Upper lobe of left lung (tissue), 6 donors: ENCODE measurements around the gene TBX6. TPM values are rescaled to one million over a fixed set of nuclear protein-coding genes. Genes with fewer than 3 reads are reported as not detected.

ENCODE experiments used
- ATAC-seq, 2 donors: fragments of 200-7000 bp; cut with Tn5 transposase; one replicate each; pipeline ENCODE4 v1.9.1; 2022; ENCODE audit warnings: mild to moderate bottlenecking in 2 of 2, moderate library complexity in 2 of 2; ENCODE audit not compliant: low FRiP score in 2 of 2
- DNase-seq, 2 donors: peaks; one replicate each; pipeline ENCODE4 v3.0.0-alpha.2; 2019 to 2020
- H3K27ac ChIP-seq, 4 donors: fragments of 200-600 bp; sonication (generic); one replicate each; pipeline ENCODE4 v1.5.1; 2016 to 2019
- H3K27me3 ChIP-seq, 4 donors: fragments of 200-600 bp; sonication (generic); one replicate each; pipeline ENCODE4 v1.5.1; 2017 to 2019
- H3K36me3 ChIP-seq, 4 donors: fragments of 200-600 bp; sonication (generic); one replicate each; pipeline ENCODE4 v1.5.1; 2016 to 2019
- H3K4me1 ChIP-seq, 4 donors: fragments of 200-600 bp; sonication (generic); one replicate each; pipeline ENCODE4 v1.5.1; 2018 to 2019
- H3K4me3 ChIP-seq, 4 donors: fragments of 200-600 bp; sonication (generic); one replicate each; pipeline ENCODE4 v1.5.1; 2017 to 2019; ENCODE audit warnings: mild to moderate bottlenecking in 2 of 4, moderate library complexity in 1 of 4
- H3K9me3 ChIP-seq, 4 donors: fragments of 200-600 bp; sonication (generic); one replicate each; pipeline ENCODE4 v1.5.1; 2018 to 2019
- EP300 ChIP-seq, 4 donors: sonication (generic); formaldehyde crosslinking; IDR thresholded peaks; one replicate each; pipeline ENCODE4 v1.5.1; 2017; ENCODE audit warnings: antibody characterized with exemption in 4 of 4, control low read depth in 2 of 4
- POLR2A ChIP-seq, 4 donors: fragments of 450-650 bp; IDR thresholded peaks; one replicate each; pipeline ENCODE4 v1.5.1; 2016 to 2017; ENCODE audit warnings: antibody characterized with exemption in 4 of 4, mild to moderate bottlenecking in 2 of 4
- POLR2AphosphoS5 ChIP-seq, 2 donors: sonication (generic); formaldehyde crosslinking; IDR thresholded peaks; one replicate each; pipeline ENCODE4 v1.5.1; 2017; ENCODE audit warnings: antibody characterized with exemption in 2 of 2
- WGBS, 2 donors: methylation state at CpG; one replicate each; pipeline ENCODE4 v1.1.5; 2017 to 2018; 5-methylcytosine and 5-hydroxymethylcytosine counted together
- total RNA-seq, 6 donors: library from RNA; depleted of rRNA in 4 of 6; stranded (reverse); fragments of >200 nt in 4 of 6; gene quantifications; one replicate each; pipeline versions ENCODE4 v1.1.0 to v1.2.1, GENCODE V29; 2016 to 2021
- TF ChIP-seq, protein P1 (sequence below), 6 experiments: fragments of 450-650 bp in 4 of 6; fragments of 200-600 bp in 2 of 6; sonication (generic) in 2 of 6; IDR thresholded peaks; one replicate each; pipeline ENCODE4 v1.5.1; 2016 to 2019; ENCODE audit warnings: antibody characterized with exemption in 6 of 6
- donor health status: DM: no; HTN: no; CAD: no; lungs with moderate emphysema.
- donor health status: DM: no; HTN: yes; CAD: no; lungs with severe emphysema.

TBX6 gene
- total RNA-seq, 6 donors from 2014 or later: 0.69 to 9.4 (median 1.4) TPM

DNA sequence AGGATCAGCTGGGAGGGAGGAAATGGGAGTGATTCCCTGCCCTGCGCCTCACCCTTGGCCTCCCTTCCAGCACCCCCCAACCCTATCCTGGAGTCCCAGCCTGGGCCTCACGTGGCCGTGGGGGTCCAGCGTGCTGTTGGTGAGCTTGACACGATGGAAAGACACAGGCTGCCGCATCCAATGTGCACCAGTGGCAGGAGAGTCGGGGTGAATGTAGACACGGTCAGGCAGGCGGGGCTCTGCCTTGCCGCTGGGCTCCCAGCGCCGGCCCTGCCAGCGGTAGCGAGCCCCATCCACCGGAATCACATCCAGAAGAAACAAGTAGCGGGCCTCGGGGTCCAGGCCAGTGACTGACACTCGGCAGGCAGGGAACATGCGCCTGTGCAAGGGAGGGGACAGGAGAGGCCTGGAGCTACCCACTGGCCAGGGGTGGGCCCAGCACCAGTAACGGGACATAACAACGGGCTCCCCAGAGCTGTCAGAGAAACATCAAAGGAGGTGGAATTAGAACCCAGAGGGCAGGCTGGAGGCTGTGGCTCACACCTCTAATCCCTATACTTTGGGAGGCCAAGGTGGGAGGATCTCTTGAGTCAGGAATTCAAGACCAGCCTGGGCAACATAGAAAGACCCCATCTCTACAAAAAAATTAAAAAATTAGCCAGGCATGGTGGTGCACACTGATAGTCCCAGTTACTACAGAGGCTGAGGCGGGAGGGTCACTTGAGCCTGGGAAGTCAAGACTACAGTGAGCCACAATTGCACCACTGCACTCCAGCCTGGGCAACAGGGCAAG, 2.7 kb downstream of the TBX6 start:
- H3K36me3 ChIP-seq: peaks cover 0 to 25% (median 17%) of the 10 kb centered on the region in 4 donors
- H3K9me3 ChIP-seq: no peaks in the 10 kb centered on the region
- no peak overlapping the region for H3K27ac ChIP-seq
- DNase-seq: peak; percentile 20 to 46
- TF ChIP-seq POLR2A (IDR thresholded peaks at IDR 0.05): no peak
- TF ChIP-seq POLR2AphosphoS5 (IDR thresholded peaks at IDR 0.05): no peak
- TF ChIP-seq, protein P1, sequence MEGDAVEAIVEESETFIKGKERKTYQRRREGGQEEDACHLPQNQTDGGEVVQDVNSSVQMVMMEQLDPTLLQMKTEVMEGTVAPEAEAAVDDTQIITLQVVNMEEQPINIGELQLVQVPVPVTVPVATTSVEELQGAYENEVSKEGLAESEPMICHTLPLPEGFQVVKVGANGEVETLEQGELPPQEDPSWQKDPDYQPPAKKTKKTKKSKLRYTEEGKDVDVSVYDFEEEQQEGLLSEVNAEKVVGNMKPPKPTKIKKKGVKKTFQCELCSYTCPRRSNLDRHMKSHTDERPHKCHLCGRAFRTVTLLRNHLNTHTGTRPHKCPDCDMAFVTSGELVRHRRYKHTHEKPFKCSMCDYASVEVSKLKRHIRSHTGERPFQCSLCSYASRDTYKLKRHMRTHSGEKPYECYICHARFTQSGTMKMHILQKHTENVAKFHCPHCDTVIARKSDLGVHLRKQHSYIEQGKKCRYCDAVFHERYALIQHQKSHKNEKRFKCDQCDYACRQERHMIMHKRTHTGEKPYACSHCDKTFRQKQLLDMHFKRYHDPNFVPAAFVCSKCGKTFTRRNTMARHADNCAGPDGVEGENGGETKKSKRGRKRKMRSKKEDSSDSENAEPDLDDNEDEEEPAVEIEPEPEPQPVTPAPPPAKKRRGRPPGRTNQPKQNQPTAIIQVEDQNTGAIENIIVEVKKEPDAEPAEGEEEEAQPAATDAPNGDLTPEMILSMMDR (IDR thresholded peaks at IDR 0.05): no peak
- no peak for TF ChIP-seq EP300 (IDR thresholded peaks at IDR 0.05)
- H3K4me3 ChIP-seq: no peak overlapping the region
- no peak for ATAC-seq
- peaks cover 25 to 39% (median 28%) of the 10 kb centered on the region in 4 donors for H3K4me1 ChIP-seq
- no peaks in the 10 kb centered on the region for H3K27me3 ChIP-seq
- WGBS, 2 donors: 89% methylated on average over 15 to 19 of the region's 22 CpGs

DNA sequence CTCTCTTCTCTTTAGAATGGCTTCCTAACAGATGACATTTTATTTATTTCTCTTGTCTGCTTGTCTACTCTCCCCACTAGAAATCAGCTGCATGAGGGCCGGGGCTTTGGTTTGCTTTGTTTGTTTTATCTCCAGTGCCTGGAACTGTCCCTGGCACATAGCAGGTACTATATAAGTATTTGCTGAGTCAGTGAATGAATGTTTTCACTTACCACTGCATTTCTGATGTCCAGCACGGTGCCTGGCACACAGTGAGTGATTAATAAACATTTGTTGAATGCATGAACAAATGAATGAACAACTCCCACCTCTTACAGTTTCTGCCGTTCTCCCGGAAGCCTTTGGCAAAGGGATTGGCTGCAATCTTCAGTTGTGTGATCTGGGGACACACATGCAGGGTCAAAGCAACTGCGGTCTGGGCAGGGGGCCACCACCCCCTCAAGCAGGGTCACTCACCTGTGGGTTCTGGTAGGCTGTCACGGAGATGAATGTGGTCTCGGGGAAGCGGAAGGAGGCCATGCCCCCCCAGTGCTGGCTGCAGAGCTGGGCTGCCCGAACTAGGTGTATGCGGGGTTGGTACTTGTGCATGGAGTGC, 3.4 kb downstream of the TBX6 start:
- H3K4me3 ChIP-seq: no peak overlapping the region
- DNase-seq: no peak
- no peaks in the 10 kb centered on the region for H3K9me3 ChIP-seq
- H3K4me1 ChIP-seq: peaks cover 20 to 32% (median 25%) of the 10 kb centered on the region in 4 donors
- peaks cover 0 to 25% (median 22%) of the 10 kb centered on the region in 4 donors for H3K36me3 ChIP-seq
- no peaks in the 10 kb centered on the region for H3K27me3 ChIP-seq
- 73 to 83% methylated on average over 10 of the region's 10 CpGs for WGBS, 2 donors
- ATAC-seq: no peak
- no peak overlapping the region for H3K27ac ChIP-seq
- TF ChIP-seq EP300 (IDR thresholded peaks at IDR 0.05) (no peak), POLR2AphosphoS5 (IDR thresholded peaks at IDR 0.05) (no peak), POLR2A (IDR thresholded peaks at IDR 0.05) (no peak)
- TF ChIP-seq, protein P1 (IDR thresholded peaks at IDR 0.05): no peak

DNA sequence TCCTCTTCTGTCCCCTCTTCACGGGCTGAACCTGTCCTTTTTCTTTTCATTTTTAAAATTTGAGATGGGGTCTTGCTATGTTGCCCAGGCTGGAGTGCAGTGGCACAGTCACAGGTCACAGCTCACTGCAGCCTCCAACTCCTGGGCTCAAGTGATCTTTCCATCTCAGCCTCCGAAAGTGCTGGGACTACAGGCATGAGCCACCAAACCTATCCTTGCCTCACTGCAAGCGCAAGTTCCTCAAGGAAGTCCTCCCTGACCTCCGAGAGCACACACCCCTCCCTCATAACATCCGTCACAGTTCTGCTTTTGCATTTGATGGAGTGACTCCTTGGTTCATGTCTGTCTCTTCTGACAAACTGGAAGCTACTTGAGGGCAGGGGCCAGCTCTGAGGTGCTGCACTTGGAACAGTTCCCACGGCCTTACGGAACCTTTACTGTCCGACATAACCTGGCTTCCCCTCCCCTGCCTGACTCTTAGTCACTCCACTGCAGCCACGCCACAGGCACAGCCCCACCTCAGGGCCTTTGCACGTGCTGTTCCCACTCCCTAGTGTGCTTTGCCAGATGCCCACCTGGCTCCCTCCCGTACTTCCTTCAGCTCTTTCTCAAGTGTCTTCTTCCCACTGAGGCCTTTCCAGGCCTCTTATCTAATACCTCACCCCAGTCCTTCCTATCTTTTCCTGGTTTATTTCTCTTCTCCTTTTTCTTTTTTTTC, 4.4 kb downstream of the TBX6 start:
- peak overlapping the region in 2 of 4 donors; percentile 56 to 58 for H3K27ac ChIP-seq
- ATAC-seq: no peak
- no peak overlapping the region for H3K4me3 ChIP-seq
- peaks cover 10 to 22% (median 15%) of the 10 kb centered on the region in 4 donors for H3K4me1 ChIP-seq
- 87 to 90% methylated on average over 11 of the region's 11 CpGs for WGBS, 2 donors
- H3K9me3 ChIP-seq: no peaks in the 10 kb centered on the region
- no peaks in the 10 kb centered on the region for H3K27me3 ChIP-seq
- H3K36me3 ChIP-seq: peaks cover 6 to 34% (median 32%) of the 10 kb centered on the region in 4 donors
- TF ChIP-seq POLR2A (IDR thresholded peaks at IDR 0.05) (no peak), POLR2AphosphoS5 (IDR thresholded peaks at IDR 0.05) (peak in 1 of 2 donors; percentile 40)
- peak in 1 of 2 donors; percentile 63 for DNase-seq

DNA sequence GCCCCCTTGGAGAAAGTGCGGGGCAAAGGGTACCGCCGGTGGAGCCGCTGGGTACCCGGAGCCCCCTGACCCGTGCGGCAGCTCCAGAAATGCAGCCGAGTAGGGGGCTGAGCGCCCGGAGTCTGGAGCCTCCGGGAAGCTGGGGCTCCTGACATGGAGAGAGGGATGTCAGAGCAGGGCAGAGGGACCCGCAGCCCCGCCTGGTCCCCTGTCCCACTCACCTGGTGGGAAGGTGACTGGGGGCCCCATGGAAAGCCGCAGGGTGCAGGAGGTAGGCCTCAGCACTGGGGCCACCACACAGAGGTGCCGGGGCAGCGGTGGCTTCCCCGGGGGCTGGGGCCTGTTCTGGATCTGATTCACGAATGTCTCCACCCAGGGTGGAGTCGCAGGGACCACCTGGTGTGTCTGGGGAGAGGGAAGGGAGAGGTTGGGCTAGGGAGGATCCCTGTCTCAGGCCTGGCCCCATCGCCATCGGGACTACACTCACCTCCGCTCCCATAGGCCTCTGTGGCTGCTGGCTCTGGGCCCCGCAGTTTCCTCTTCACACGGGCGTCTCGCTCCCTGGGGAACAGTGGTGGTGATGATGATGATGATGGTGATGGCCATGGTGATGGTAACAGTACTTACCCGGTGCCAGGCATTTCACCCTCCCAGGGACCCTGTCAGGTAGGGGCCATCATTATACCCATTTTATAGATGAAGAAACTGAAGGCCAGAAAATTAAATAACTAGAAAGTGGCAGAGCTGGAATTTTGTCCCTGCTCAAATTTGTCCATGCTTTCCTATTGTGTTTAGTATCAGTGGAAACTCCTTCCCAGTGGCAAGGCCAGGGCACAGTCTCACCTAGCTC, 5.2 kb downstream of the TBX6 start:
- 85 to 90% methylated on average over 18 to 24 of the region's 27 CpGs for WGBS, 2 donors
- DNase-seq (peak; percentile 18 to 69), ATAC-seq (no peak)

DNA sequence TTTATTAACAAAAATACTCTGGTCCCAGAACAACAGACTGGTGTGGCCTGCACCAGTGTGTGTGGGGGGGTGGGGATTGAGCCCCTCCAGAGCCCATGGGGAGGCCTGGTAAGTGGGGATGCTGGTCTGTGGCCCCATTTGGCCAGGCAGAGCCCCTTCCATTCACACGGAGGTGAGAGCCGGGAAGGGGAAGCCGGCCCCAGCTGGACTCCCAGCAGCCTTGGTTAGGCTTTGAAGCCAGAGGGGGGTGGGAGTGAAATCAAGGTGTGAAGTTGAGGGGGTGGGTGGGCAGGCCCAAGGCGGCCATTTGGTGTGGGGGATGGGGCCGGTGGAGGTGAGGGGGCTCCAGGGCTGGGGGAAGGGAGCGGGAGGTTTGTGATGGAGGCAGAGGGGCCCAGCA, 5.9 kb downstream of the TBX6 start:
- peaks cover 11 to 49% (median 47%) of the 10 kb centered on the region in 4 donors for H3K36me3 ChIP-seq
- ATAC-seq (no peak), DNase-seq (no peak)
- H3K4me1 ChIP-seq: peaks cover 0 to 6% (median 4%) of the 10 kb centered on the region in 4 donors
- H3K27me3 ChIP-seq: no peaks in the 10 kb centered on the region
- H3K27ac ChIP-seq: no peak overlapping the region
- 87 to 89% methylated on average over 3 to 4 of the region's 6 CpGs for WGBS, 2 donors
- H3K4me3 ChIP-seq: no peak overlapping the region
- H3K9me3 ChIP-seq: no peaks in the 10 kb centered on the region
- TF ChIP-seq EP300 (IDR thresholded peaks at IDR 0.05): no peak
- TF ChIP-seq POLR2AphosphoS5 (IDR thresholded peaks at IDR 0.05): no peak
- TF ChIP-seq, protein P1 (IDR thresholded peaks at IDR 0.05): no peak
- TF ChIP-seq POLR2A (IDR thresholded peaks at IDR 0.05): no peak

More for the DNA sequence above, 5.2 kb downstream of the TBX6 start:
- Histone ChIP-seq H3K9me3 (no peaks in the 10 kb centered on the region), H3K27ac (peak overlapping the region in 1 of 4 donors; percentile 56), H3K4me1 (peaks cover 7 to 13% (median 11%) of the 10 kb centered on the region in 4 donors), H3K36me3 (peaks cover 7 to 42% (median 40%) of the 10 kb centered on the region in 4 donors), H3K4me3 (no peak overlapping the region), H3K27me3 (no peaks in the 10 kb centered on the region)
- TF ChIP-seq POLR2A (IDR thresholded peaks at IDR 0.05): no peak
